K562 (cell line): Measurements from ENCODE around the gene ABL1. TPM values are rescaled to one million over a fixed set of nuclear protein-coding genes. Genes with fewer than 3 reads are reported as not detected.

ENCODE experiments used
- ATAC-seq: fragments of 200-7000 bp; cut with Tn5 transposase; 3 replicates; pipeline ENCODE4 v1.9.1; 2020; ENCODE audit warnings: moderate library complexity
- BruUV-seq: library from RNA; stranded (reverse); fragments of 400-500 nt; replicated peaks from 2 replicates; lab custom pipeline; 2021; lab: Mats Ljungman, UMichigan
- CTCF ChIA-PET: fragments of 300-600 bp; formaldehyde crosslinking; extraction: SDS; loops from one replicate; lab custom pipeline; 2021; ENCODE audit warnings: low intra/inter-chr PET ratio; lab: Yijun Ruan, JAX
- POLR2A ChIA-PET: fragments of 300-600, 350-650 bp; sonication (Branson Sonifier 250); formaldehyde crosslinking; extraction: SDS; loops from one replicate; lab custom pipeline; 2021; ENCODE audit warnings: antibody characterized with exemption, inconsistent platforms; lab: Yijun Ruan, JAX
- DNase-seq, 4 experiments: peaks; one replicate each; pipeline versions ENCODE4 v3.0.0 to v3.0.0-alpha.2; 2011 to 2018; ENCODE audit warnings: low spot score in 3 of 4, mixed read lengths in 3 of 4; ENCODE audit errors: extremely low read depth in 1 of 4
- FAIRE-seq: peaks from 2 replicates; lab custom pipeline; 2011; peaks lifted over from hg19 to GRCh38; lab: Jason Lieb, UNC
- H2AFZ ChIP-seq: 2 replicates; pipeline ENCODE4 v1.6.0; 2011; ENCODE audit warnings: low read depth, low read length, control low read depth, inconsistent platforms
- H3K27ac ChIP-seq: fragments of 200-600 bp; 3 replicates; pipeline ENCODE4 v1.8.0; 2011; ENCODE audit warnings: low read depth, mild to moderate bottlenecking, control low read depth, inconsistent platforms, low read length, moderate library complexity, mixed read lengths; ENCODE audit errors: extremely low read depth
- H3K27me3 ChIP-seq, 2 experiments: fragments of 300-600 bp in 1 of 2; 2 replicates in 1 of 2; 3 replicates in 1 of 2; pipeline versions ENCODE4 v1.6.0 to v1.8.0; 2011; ENCODE audit warnings: inconsistent platforms in 2 of 2, low read length in 2 of 2, mild to moderate bottlenecking in 1 of 2, mixed read lengths in 1 of 2, moderate library complexity in 1 of 2; ENCODE audit not compliant: control insufficient read depth in 2 of 2, insufficient read depth in 2 of 2
- H3K36me3 ChIP-seq: fragments of 300-600 bp; 3 replicates; pipeline ENCODE4 v1.8.0; 2011; ENCODE audit warnings: mild to moderate bottlenecking, low read length, inconsistent platforms; ENCODE audit not compliant: control insufficient read depth, insufficient read depth
- H3K4me1 ChIP-seq, 2 experiments: fragments of 200-600 bp in 1 of 2; replicated peaks in 1 of 2; 2 replicates in 1 of 2; 3 replicates in 1 of 2; pipeline versions ENCODE4 v1.5.1 to v1.8.0; 2011; ENCODE audit warnings: inconsistent platforms in 2 of 2, low read length in 2 of 2, mild to moderate bottlenecking in 1 of 2, mixed read lengths in 1 of 2, moderate library complexity in 1 of 2; ENCODE audit not compliant: control insufficient read depth in 2 of 2, insufficient read depth in 2 of 2
- H3K4me2 ChIP-seq: 2 replicates; pipeline ENCODE4 v1.6.1; 2011; ENCODE audit warnings: low read length, control low read depth, inconsistent platforms, mixed read lengths; ENCODE audit not compliant: insufficient read depth
- H3K4me3 ChIP-seq: fragments of 200-600 bp; sonication (generic), shearing (Covaris generic); 2 replicates; pipeline ENCODE4 v1.5.1; 2016; ENCODE audit warnings: control low read depth, inconsistent platforms
- H3K79me2 ChIP-seq: fragments of 200-600 bp; 3 replicates; pipeline ENCODE4 v1.8.0; 2011; ENCODE audit warnings: low read length, inconsistent platforms; ENCODE audit not compliant: control insufficient read depth, insufficient read depth
- H3K9ac ChIP-seq, 2 experiments: 2 replicates each; pipeline versions ENCODE4 v1.6.0 to v1.6.1; 2011; ENCODE audit warnings: low read depth in 2 of 2, low read length in 2 of 2, control low read depth in 1 of 2, inconsistent platforms in 1 of 2, mild to moderate bottlenecking in 1 of 2, mixed read lengths in 1 of 2; ENCODE audit not compliant: insufficient read depth in 1 of 2
- H3K9me1 ChIP-seq: one replicate; pipeline ENCODE4 v1.6.0; 2011; ENCODE audit warnings: inconsistent platforms, mild to moderate bottlenecking, low read length, moderate library complexity; ENCODE audit not compliant: control insufficient read depth, insufficient read depth
- H3K9me3 ChIP-seq: replicated peaks from 2 replicates; pipeline ENCODE4 v1.5.1; 2011; ENCODE audit warnings: low read depth, low read length, inconsistent platforms; ENCODE audit not compliant: control insufficient read depth, insufficient read depth
- H4K20me1 ChIP-seq: replicated peaks from 2 replicates; pipeline ENCODE4 v1.6.1; 2011; ENCODE audit warnings: low read length, inconsistent platforms, mixed read lengths; ENCODE audit not compliant: control insufficient read depth, insufficient read depth
- ID3 ChIP-seq, 2 experiments: fragments of 250-450 bp in 1 of 2; fragments of 450-650 bp in 1 of 2; sonication (Bioruptor Pico) in 1 of 2; IDR thresholded peaks; 2 replicates each; pipeline versions ENCODE4 v1.6.1 to v1.8.0; 2016 to 2021; ENCODE audit warnings: mild to moderate bottlenecking in 2 of 2, moderate library complexity in 2 of 2, missing compliant biosample characterization in 1 of 2, missing genetic modification characterization in 1 of 2
- YY1 ChIP-seq, 3 experiments: IDR thresholded peaks; 2 replicates each; pipeline ENCODE4 v1.6.1; 2011; ENCODE audit warnings: low read length in 2 of 3, mild to moderate bottlenecking in 2 of 3, moderate library complexity in 2 of 3, borderline replicate concordance in 1 of 3, control low read depth in 1 of 3, low read depth in 1 of 3; ENCODE audit not compliant: insufficient read depth in 3 of 3, insufficient replicate concordance in 2 of 3, control insufficient read depth in 1 of 3, insufficient read length in 1 of 3; ENCODE audit errors: extremely low read depth in 1 of 3
- WGBS: fragments of 100-300 bp; shearing (Covaris generic); methylation state at CpG from one replicate; pipeline ENCODE4 v1.1.6; 2016; ENCODE audit warnings: low coverage, mixed read lengths; ENCODE audit not compliant: insufficient coverage; ENCODE audit errors: missing lambda C conversion rate; 5-methylcytosine and 5-hydroxymethylcytosine counted together
- in situ Hi-C: fragments of 300-500 bp; cut with MboI; formaldehyde crosslinking; loops from 4 replicates; pipeline ENCODE4 v1.15.0; 2018; ENCODE audit warnings: inconsistent platforms, mixed read lengths
- intact Hi-C: fragments of 100-400 bp; cut with micrococcal nuclease; formaldehyde crosslinking; loops from 2 replicates; pipeline ENCODE4 v1.14.2; 2022
- polyA plus RNA-seq, 8 experiments: library from polyadenylated mRNA; depleted of rRNA in 4 of 8; stranded (reverse) in 5 of 8; unstranded in 3 of 8; fragments of >200 nt; fragmentation: Nextera tagmentation in 2 of 8; fragmentation: Illumina TruSeq in 1 of 8; extraction: Ambion mirVana in 2 of 8; extraction: Trizol in 1 of 8; gene quantifications; 2 replicates each; pipeline versions ENCODE4 v1.2.1 to v1.2.3, GENCODE V29; 2011 to 2014; ENCODE audit warnings: inconsistent platforms in 1 of 8, missing spikeins in 1 of 8
- total RNA-seq, 7 experiments: library from RNA; depleted of rRNA in 6 of 7; stranded (reverse); fragments of >200 nt in 6 of 7; fragmentation: Illumina TruSeq in 2 of 7; extraction: Trizol in 2 of 7; gene quantifications; 2 replicates each; pipeline versions ENCODE4 v1.2.1 to v1.2.3, GENCODE V29; 2011 to 2021; ENCODE audit warnings: low replicate concordance in 1 of 7
- TF ChIP-seq, protein P1 (sequence below), 2 experiments: fragments of 450-650 bp in 1 of 2; sonication (generic) in 1 of 2; formaldehyde crosslinking in 1 of 2; IDR thresholded peaks in 1 of 2; conservative IDR thresholded peaks in 1 of 2; 2 replicates each; pipeline versions ENCODE4 v1.6.1 to v1.8.1; 2016 to 2023; ENCODE audit warnings: mild to moderate bottlenecking in 2 of 2, moderate library complexity in 2 of 2, inconsistent platforms in 1 of 2, missing genetic modification reagents in 1 of 2

The ABL1 gene
- total and polyA plus RNA-seq, 9 of the 15 experiments (the other 6 are each of a cell fraction or from before 2014, with no cell fraction given), result 1.5 to 130 (median 37.8) TPM

DNA sequence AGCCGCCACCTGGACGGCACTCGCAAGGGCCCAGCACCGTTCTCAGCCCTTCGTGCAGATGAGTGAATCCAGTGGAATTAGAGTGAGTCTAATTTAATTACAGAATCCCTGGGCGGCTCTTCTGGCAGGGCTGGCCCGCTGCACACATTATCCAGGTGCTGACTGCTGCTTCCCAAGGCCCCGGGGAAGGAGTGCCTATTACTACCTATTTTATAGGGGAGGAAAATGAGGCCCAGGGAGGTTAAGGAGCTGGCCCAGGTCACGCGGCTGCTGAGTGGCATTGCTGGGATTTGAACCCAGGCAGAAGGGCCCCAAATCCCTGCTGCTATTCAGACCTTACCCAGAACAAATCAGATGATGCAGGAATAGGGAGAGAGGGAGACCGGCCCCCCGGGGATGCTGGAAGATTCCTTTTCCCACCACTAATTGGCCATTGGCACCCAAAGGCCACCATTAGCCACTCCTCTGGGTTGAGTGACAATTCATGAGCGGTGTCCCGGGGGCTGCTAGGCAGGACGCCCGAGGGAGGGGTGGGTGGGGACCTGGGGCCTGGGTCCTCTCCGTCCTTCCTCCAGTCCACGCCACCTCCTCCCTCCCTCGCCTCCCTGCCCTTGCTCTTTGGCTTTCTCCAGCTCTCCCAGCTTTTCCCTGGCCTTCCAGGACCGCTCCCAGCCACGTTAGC is 71.8 kb downstream of the ABL1 start:
- WGBS, result 2% methylated on average over 21 of the region's 21 CpGs
- no peak overlapping the region for H3K4me3 ChIP-seq
- FAIRE-seq (no peak), ATAC-seq (peak; percentile 10), DNase-seq (peak in 3 of 4 experiments; percentile 65 to 71 (median 69))
- H3K27ac ChIP-seq, result no peak overlapping the region
- ChIA-PET POLR2A (interaction anchor here (0.6 to 25.7 kb wide), 14 partner anchors 14 to 218 kb away, joined by 3 to 582 read pairs (median 4); partner anchors contain the start of genes NUP214 and QRFP), CTCF (interaction anchor here (0.6 kb wide), 1 partner anchor 50 kb away, joined by 3 read pairs; no protein-coding TSS in a partner anchor)
- H3K9me3 ChIP-seq, result no peaks in the 10 kb centered on the region
- no peak overlapping the region for H3K4me2 ChIP-seq
- H3K27me3 ChIP-seq, result peaks cover 85 to 87% of the 10 kb centered on the region in 2 experiments
- no peak overlapping the region for H2AFZ ChIP-seq
- in situ Hi-C loops (no loop called here), intact Hi-C loops (no loop called here)
- H3K79me2 ChIP-seq, result no peaks in the 10 kb centered on the region
- peaks cover 16% of the 10 kb centered on the region for H3K9me1 ChIP-seq
- H4K20me1 ChIP-seq, result peaks cover 74% of the 10 kb centered on the region
- no peaks in the 10 kb centered on the region for H3K36me3 ChIP-seq
- TF ChIP-seq YY1 (IDR thresholded peaks at IDR 0.05; ENCODE audit: borderline replicate concordance in 1 of 3, control insufficient read depth in 1 of 3, extremely low read depth in 1 of 3, insufficient read depth in 3 of 3, insufficient read length in 1 of 3, insufficient replicate concordance in 2 of 3, low read depth in 1 of 3, low read length in 2 of 3) (peak in 1 of 3 experiments; percentile 16), ID3 (CRISPR knock-in tag; IDR thresholded peaks at IDR 0.05) (no peak), ID3 (tag; IDR thresholded peaks at IDR 0.05) (no peak)
- TF ChIP-seq, protein P1, sequence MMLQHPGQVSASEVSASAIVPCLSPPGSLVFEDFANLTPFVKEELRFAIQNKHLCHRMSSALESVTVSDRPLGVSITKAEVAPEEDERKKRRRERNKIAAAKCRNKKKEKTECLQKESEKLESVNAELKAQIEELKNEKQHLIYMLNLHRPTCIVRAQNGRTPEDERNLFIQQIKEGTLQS (IDR thresholded peaks at IDR 0.05), result no peak
- TF ChIP-seq, protein P1 (CRISPR knock-in tag; conservative IDR thresholded peaks at IDR 0.05), result 0 out of 2 replicates have a peak, but pooled peaks have one; percentile 42
- peaks cover 0 to 55% of the 10 kb centered on the region in 2 experiments; a peak in 2 of 5 replicates for H3K4me1 ChIP-seq
- no TSS peak for BruUV-seq
- peak overlapping the region in 1 of 2 experiments; percentile 60; a peak in 2 of 4 replicates for H3K9ac ChIP-seq
